OCI-LY3 (cell line): ENCODE results near the gene SYNE3.

Experiments
- CTCF ChIP-seq: fragments of 200-600, 300-600 bp; sonication (generic); IDR thresholded peaks from 2 replicates; pipeline ENCODE4 v1.5.1; 2014; ENCODE audit warnings: antibody characterized with exemption, low read length, low read depth
- EZH2phosphoT487 ChIP-seq: fragments of 200-600 bp; shearing (Covaris generic); IDR thresholded peaks from 2 replicates; pipeline ENCODE4 v1.6.1; 2018; ENCODE audit warnings: antibody characterized with exemption, mixed run types, low read depth

- TF ChIP-seq CTCF (no peak), EZH2phosphoT487 (no peak)
Observed at GRCh38 chr14:95487669-95488084, 28.8 kb downstream of the SYNE3 start.
